ENCODE data around the gene ZIC4. TPM values are rescaled to one million over a fixed set of nuclear protein-coding genes. Genes with fewer than 3 reads are reported as not detected.

ZIC4 gene
- total RNA-seq, 2 donors from 2014 or later, result not detected

- intact Hi-C loops (cut with DNase I), result no loop called here
These were observed 15.0 kb upstream of the ZIC4 start for GRCh38 chr3:147421184-147421912.

GRCh38 chr3:147420353-147421183 lies 14.2 kb upstream of the ZIC4 start:
- H3K27me3 ChIP-seq (replicated peaks; ENCODE audit: insufficient read depth), result peaks cover 47% of the 10 kb centered on the region
- intact Hi-C loops (cut with DNase I), result no loop called here
- no peak for DNase-seq (ENCODE audit: low spot score)

More at GRCh38 chr3:147421184-147421912, 15.0 kb upstream of the ZIC4 start:
- H3K27ac ChIP-seq, result no peak overlapping the region
- no peak overlapping the region for H3K4me3 ChIP-seq
- TF ChIP-seq CTCF (IDR thresholded peaks at IDR 0.05) (no peak), POLR2A (IDR thresholded peaks at IDR 0.05) (no peak), POLR2AphosphoS5 (IDR thresholded peaks at IDR 0.05) (no peak)
- peaks cover 47% of the 10 kb centered on the region for H3K27me3 ChIP-seq (replicated peaks; ENCODE audit: insufficient read depth)
- no peaks in the 10 kb centered on the region for H3K4me1 ChIP-seq (replicated peaks)
- no peak for DNase-seq (ENCODE audit: low spot score)
- H3K9me3 ChIP-seq, result no peaks in the 10 kb centered on the region
- WGBS, result 4% methylated on average over 45 of the region's 53 CpGs
- no peaks in the 10 kb centered on the region for H3K36me3 ChIP-seq

GRCh38 chr3:147419781-147420224 lies 13.5 kb upstream of the ZIC4 start:
- intact Hi-C loops (cut with DNase I), result no loop called here
- no peak for TF ChIP-seq CTCF (IDR thresholded peaks at IDR 0.05)
- TF ChIP-seq POLR2AphosphoS5 (IDR thresholded peaks at IDR 0.05), result no peak
- TF ChIP-seq POLR2A (IDR thresholded peaks at IDR 0.05), result no peak
- Histone ChIP-seq H3K27ac (no peak overlapping the region), H3K27me3 (replicated peaks; ENCODE audit: insufficient read depth) (peaks cover 51% of the 10 kb centered on the region), H3K9me3 (no peaks in the 10 kb centered on the region), H3K36me3 (no peaks in the 10 kb centered on the region), H3K4me3 (no peak overlapping the region), H3K4me1 (replicated peaks) (no peaks in the 10 kb centered on the region)
- DNase-seq (ENCODE audit: low spot score), result no peak
- 16% methylated on average over 10 of the region's 10 CpGs for WGBS

More at GRCh38 chr3:147420353-147421183, 14.2 kb upstream of the ZIC4 start:
- no peaks in the 10 kb centered on the region for H3K36me3 ChIP-seq
- no peaks in the 10 kb centered on the region for H3K9me3 ChIP-seq
- H3K4me1 ChIP-seq (replicated peaks), result no peaks in the 10 kb centered on the region
- 7% methylated on average over 32 of the region's 32 CpGs for WGBS
- TF ChIP-seq CTCF (IDR thresholded peaks at IDR 0.05) (no peak), POLR2AphosphoS5 (IDR thresholded peaks at IDR 0.05) (no peak), POLR2A (IDR thresholded peaks at IDR 0.05) (no peak)
- H3K4me3 ChIP-seq, result no peak overlapping the region
- no peak overlapping the region for H3K27ac ChIP-seq

- no peak for DNase-seq (ENCODE audit: low spot score)
- Histone ChIP-seq H3K4me1 (replicated peaks) (no peaks in the 10 kb centered on the region), H3K4me3 (no peak overlapping the region), H3K27ac (no peak overlapping the region), H3K9me3 (no peaks in the 10 kb centered on the region), H3K27me3 (replicated peaks; ENCODE audit: insufficient read depth) (peaks cover 49% of the 10 kb centered on the region), H3K36me3 (no peaks in the 10 kb centered on the region)
- TF ChIP-seq POLR2AphosphoS5 (IDR thresholded peaks at IDR 0.05) (no peak), POLR2A (IDR thresholded peaks at IDR 0.05) (no peak), CTCF (IDR thresholded peaks at IDR 0.05) (no peak)
- intact Hi-C loops (cut with DNase I), result no loop called here
- 6% methylated on average over 51 of the region's 54 CpGs for WGBS
These were observed 12.7 kb upstream of the ZIC4 start for GRCh38 chr3:147418808-147419701.

Data from prostate gland (tissue), 2 donors.